HG03378 (cell line): ENCODE data around the gene CAPZB.

Experiments used
- ATAC-seq: cut with Tn5 transposase; IDR thresholded peaks from one replicate; pipeline ENCODE4 v1.9.1; 2021; ENCODE audit warnings: mild to moderate bottlenecking, moderate library complexity; ENCODE audit not compliant: unreplicated experiment

CAPZB gene

GRCh38 chr1:19450811-19451515, 34.4 kb downstream of the CAPZB start:
- ATAC-seq: no peak

GRCh38 chr1:19449454-19450228, 35.7 kb downstream of the CAPZB start:
- no peak for ATAC-seq

- no peak for ATAC-seq
Measured at GRCh38 chr1:19448491-19449439, 36.6 kb downstream of the CAPZB start.

- ATAC-seq: no peak
Measured at GRCh38 chr1:19447550-19447949, 37.8 kb downstream of the CAPZB start.

GRCh38 chr1:19445417-19446342, 39.7 kb downstream of the CAPZB start:
- no peak for ATAC-seq

GRCh38 chr1:19444296-19445021, 40.9 kb downstream of the CAPZB start:
- ATAC-seq: no peak

- ATAC-seq: no peak
Measured at GRCh38 chr1:19443326-19443725, 42.0 kb downstream of the CAPZB start.

- ATAC-seq: no peak
Measured at GRCh38 chr1:19442154-19443096, 42.9 kb downstream of the CAPZB start.

- ATAC-seq: no peak
Measured at GRCh38 chr1:19441048-19441780, 44.1 kb downstream of the CAPZB start.

GRCh38 chr1:19439464-19440171, 45.7 kb downstream of the CAPZB start:
- ATAC-seq: no peak

- ATAC-seq: no peak
Measured at GRCh38 chr1:19438516-19439195, 46.7 kb downstream of the CAPZB start.

- ATAC-seq: no peak
Measured at GRCh38 chr1:19437891-19438294, 47.4 kb downstream of the CAPZB start.

GRCh38 chr1:19436716-19437476, 48.4 kb downstream of the CAPZB start:
- ATAC-seq: no peak

- ATAC-seq: no peak
Measured at GRCh38 chr1:19435851-19436455, 49.4 kb downstream of the CAPZB start.

GRCh38 chr1:19435181-19435580, 50.2 kb downstream of the CAPZB start:
- ATAC-seq: no peak

- ATAC-seq: no peak
Measured at GRCh38 chr1:19433719-19433998, 51.7 kb downstream of the CAPZB start.
